Activated CD4-positive, alpha-beta T cell treated with anti-CD3 and anti-CD28 coated beads for 4 hours (primary cell): ENCODE data around the gene DOCK10.

Experiments used
- DNase-seq, 2 donors: peaks; one replicate each; pipeline ENCODE4 v3.0.0-alpha.2; 2020

Gene DOCK10

GRCh38 chr2:224909885-224910573 lies 132.2 kb downstream of the DOCK10 start:
- no peak for DNase-seq

GRCh38 chr2:224908818-224909217 lies 133.4 kb downstream of the DOCK10 start:
- no peak for DNase-seq

- DNase-seq: no peak
Observed at GRCh38 chr2:224904381-224904780, 137.9 kb downstream of the DOCK10 start.

GRCh38 chr2:224903621-224904020 lies 138.6 kb downstream of the DOCK10 start:
- no peak for DNase-seq

- DNase-seq: no peak
Observed at GRCh38 chr2:224901121-224901676, 141.1 kb downstream of the DOCK10 start.

- no peak for DNase-seq
Observed at GRCh38 chr2:224895377-224895776, 146.9 kb downstream of the DOCK10 start.

- DNase-seq: no peak
Observed at GRCh38 chr2:224894356-224894755, 147.9 kb downstream of the DOCK10 start.

GRCh38 chr2:224893848-224894247 lies 148.4 kb downstream of the DOCK10 start:
- DNase-seq: no peak

GRCh38 chr2:224892574-224893204 lies 149.6 kb downstream of the DOCK10 start:
- no peak for DNase-seq

- no peak for DNase-seq
Observed at GRCh38 chr2:224890372-224890771, 151.9 kb downstream of the DOCK10 start.

- no peak for DNase-seq
Observed at GRCh38 chr2:224887141-224887540, 155.1 kb downstream of the DOCK10 start.

GRCh38 chr2:224885836-224886547 lies 156.3 kb downstream of the DOCK10 start:
- no peak for DNase-seq

- DNase-seq: no peak
Observed at GRCh38 chr2:224885291-224885690, 157.0 kb downstream of the DOCK10 start.

GRCh38 chr2:224884188-224884587 lies 158.1 kb downstream of the DOCK10 start:
- no peak for DNase-seq

- DNase-seq: no peak
Observed at GRCh38 chr2:224883700-224884099, 158.6 kb downstream of the DOCK10 start.

- no peak for DNase-seq
Observed at GRCh38 chr2:224883172-224883516, 159.1 kb downstream of the DOCK10 start.

GRCh38 chr2:224882291-224883171 lies 159.7 kb downstream of the DOCK10 start:
- no peak for DNase-seq

- no peak for DNase-seq
Observed at GRCh38 chr2:224881846-224882245, 160.4 kb downstream of the DOCK10 start.

- no peak for DNase-seq
Observed at GRCh38 chr2:224876522-224876921, 165.7 kb downstream of the DOCK10 start.

GRCh38 chr2:224875841-224876240 lies 166.4 kb downstream of the DOCK10 start:
- DNase-seq: no peak

- DNase-seq: no peak
Observed at GRCh38 chr2:224875153-224875552, 167.1 kb downstream of the DOCK10 start.

- DNase-seq: no peak
Observed at GRCh38 chr2:224871813-224872212, 170.5 kb downstream of the DOCK10 start.

- no peak for DNase-seq
Observed at GRCh38 chr2:224870341-224870740, 171.9 kb downstream of the DOCK10 start.
